Activated CD4-positive, alpha-beta T cell treated with anti-CD3 and anti-CD28 coated beads for 24 hours (primary cell): ENCODE data around the gene ARF5.

Source experiments
- DNase-seq, 2 donors: peaks; one replicate each; pipeline ENCODE4 v3.0.0-alpha.2; 2020; ENCODE audit warnings: low read depth in 2 of 2

Gene ARF5

DNA sequence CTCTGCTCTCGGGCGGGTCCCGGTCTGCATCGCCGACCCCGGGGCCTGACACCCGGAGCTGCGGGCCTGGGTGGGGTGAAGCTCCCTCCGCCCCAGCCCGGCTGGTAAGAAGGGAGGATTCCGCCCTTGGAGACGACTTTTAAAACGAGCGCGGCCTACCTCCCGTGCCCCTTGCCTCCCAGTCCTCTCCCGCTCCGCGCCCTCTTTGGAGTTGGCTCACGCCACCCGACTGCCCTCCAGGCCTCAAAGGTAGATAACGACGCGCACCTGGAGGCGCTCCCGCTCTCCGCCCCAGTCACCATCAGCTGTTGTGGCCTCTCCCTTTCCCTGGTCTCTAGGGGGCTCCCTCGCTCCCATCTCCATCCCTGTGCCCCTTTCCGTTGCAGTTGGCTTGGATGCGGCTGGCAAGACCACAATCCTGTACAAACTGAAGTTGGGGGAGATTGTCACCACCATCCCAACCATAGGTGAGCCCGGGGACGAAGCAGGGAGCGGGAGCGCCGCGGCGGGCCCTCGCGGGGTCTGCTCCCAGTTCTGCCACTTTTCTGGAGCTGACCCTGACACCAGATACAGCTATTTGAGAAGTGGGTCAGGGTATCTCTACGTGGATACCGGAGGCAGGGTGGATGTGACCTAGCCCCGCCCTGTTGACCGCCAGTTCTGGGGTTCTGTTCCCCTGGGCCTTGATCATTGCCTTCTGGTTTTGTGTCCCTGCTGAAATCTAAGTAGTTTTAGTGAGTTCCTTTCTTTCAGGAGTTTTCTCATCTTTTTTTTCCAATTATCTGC, 679 bp downstream of the ARF5 start:
- DNase-seq = no peak

DNA sequence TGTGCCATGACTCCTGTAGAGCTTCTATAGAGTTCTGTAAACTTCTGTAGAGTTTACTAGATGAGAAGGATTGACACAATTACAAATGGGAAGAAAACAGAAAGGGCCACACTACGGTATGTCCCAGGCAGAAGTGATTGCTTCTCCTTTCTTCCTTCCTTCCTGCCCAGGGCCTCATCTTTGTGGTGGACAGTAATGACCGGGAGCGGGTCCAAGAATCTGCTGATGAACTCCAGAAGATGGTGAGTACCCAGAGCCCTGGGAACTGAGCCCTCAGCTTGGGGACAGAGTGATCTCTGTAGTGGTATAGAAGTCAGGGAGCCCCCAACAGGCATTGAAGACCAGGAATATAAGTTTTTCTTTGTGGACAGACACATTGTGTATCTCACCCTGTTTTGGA, 1.7 kb downstream of the ARF5 start:
- DNase-seq = no peak

DNA sequence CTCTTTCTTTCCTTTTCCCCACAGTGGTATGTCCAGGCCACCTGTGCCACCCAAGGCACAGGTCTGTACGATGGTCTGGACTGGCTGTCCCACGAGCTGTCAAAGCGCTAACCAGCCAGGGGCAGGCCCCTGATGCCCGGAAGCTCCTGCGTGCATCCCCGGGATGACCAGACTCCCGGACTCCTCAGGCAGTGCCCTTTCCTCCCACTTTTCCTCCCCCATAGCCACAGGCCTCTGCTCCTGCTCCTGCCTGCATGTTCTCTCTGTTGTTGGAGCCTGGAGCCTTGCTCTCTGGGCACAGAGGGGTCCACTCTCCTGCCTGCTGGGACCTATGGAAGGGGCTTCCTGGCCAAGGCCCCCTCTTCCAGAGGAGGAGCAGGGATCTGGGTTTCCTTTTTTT, 3.0 kb downstream of the ARF5 start:
- DNase-seq = no peak

DNA sequence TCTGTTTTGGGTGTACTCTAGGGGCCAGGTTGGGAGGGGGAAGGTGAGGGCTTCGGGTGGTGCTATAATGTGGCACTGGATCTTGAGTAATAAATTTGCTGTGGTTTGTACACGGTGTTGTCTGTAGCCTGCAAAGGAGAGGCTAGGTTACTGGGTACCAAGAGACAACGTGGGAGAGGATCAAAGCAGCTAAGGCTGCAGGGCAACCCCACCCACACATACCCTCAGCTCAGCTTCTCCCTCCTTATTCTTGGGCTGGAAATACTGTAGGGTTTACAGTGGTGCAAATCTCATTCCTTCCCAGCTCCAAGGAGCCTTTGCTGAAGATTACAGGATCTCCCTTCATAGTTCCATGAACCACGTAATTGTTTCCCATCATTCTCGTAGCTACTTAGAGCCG, 3.4 kb downstream of the ARF5 start:
- no peak for DNase-seq

DNA sequence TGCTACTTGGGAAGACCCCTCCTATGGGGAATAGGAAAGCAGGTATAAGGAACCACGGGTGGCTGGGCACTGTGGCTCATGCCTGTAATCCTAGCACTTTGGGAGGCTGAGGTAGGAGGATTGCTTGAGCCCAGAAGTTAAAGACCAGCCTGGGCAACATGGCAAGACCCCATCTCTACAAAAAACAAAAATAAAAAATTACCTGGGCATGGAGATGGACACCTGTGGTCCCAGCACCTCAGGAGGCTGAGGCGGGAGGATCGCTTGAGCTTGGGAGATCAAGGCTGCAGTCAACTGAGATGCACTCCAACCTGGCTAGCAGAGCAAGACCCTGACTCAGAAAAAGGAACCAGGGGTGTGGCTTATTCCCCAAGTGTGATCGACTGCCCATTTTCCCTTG, 4.3 kb downstream of the ARF5 start:
- no peak for DNase-seq

DNA sequence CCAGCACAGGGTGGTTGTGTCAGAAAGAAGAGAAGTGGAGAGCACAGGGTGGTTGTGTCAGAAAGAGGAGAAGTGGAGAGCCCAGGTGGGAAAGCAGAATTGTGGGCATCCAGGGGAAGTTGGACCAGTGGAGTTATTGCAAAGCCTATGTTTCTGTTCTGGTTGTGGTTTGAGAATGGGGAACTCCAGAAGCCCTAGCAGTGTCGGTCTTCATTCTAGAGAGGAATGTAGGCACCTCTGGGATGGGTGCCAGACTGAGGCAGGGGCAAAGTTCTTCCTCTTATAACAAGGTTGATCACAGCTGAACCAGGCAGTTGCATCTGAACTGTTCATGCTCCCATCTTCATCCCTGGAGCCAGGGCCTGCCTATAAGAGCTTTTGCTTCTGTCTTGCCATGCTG, 6.3 kb downstream of the ARF5 start:
- DNase-seq = no peak

DNA sequence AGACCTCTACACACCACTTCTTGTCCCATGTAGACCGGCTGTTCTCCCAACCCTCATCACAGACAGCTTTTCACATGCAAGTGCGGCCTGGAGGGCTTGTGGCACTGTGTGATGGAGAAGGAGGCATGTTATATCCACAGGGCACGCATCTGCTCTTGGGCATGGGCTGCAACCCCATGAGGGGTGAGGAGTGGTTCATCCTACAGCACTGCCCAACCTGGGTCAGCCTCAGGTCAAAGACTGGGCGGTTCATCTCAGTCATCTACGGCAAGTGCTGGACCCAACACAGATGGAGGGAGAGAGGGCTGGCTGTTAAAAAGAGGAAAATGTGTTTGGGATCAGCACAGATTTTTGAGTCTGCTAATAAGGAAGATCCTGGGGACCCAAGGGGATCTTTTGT, 7.5 kb downstream of the ARF5 start:
- no peak for DNase-seq

DNA sequence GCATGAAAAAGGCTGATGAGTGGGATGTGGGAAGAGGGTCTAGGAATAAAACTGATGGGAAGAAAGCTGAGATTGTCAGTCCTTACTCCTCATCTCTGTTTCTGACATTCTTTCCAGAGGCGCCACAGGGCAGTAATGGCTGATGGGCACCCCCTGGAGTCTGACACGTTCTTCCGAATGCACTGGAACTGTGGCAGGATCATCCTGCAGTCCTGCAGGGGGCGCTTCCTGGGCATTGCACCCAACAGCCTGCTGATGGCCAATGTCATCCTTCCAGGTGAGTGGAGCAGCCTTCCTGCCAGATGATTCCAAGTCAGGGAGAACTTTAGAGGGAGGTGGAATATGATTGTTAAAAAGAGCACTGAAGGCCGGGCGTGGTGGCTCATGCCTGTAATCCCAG, 10.1 kb downstream of the ARF5 start:
- no peak for DNase-seq

DNA sequence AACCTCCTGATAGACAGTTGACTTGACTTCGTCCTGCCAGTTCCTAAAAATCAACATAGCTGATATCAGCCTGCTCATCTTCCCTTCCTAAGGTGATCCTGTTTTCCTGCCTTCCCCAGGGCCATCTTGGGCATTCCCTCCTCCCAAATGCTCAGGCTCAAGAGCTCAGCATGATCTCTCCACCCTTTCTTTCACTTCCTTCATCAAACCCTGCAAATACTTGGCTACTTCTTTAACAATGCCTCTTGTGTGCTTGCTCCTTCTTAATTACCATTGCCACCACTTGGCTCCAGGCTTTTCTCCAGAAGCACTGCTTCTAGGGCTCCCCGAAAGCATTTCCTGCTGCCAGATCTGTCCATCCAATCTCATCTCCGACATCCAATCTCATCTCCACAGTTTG, 12.7 kb downstream of the ARF5 start:
- no peak for DNase-seq

DNA sequence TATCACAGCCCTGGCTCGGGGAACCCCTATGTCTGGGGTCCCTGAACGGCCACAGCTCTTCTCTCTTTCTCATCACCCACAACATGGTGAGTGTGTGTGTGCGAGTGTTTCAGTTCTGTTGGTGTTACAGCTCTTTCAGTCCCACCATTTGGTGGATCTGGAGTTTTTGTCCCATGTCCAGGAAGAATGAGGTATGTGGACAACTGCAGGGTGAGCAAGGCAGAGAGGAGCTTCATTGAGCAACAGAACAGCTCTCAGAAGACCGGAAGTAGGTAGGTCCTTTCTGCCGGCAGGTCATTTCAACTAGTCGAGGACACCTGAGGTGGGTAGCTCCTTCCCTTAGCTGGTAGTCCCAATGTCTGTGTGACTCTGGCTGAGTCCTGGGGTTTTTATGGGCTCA, 20.2 kb downstream of the ARF5 start:
- no peak for DNase-seq

DNA sequence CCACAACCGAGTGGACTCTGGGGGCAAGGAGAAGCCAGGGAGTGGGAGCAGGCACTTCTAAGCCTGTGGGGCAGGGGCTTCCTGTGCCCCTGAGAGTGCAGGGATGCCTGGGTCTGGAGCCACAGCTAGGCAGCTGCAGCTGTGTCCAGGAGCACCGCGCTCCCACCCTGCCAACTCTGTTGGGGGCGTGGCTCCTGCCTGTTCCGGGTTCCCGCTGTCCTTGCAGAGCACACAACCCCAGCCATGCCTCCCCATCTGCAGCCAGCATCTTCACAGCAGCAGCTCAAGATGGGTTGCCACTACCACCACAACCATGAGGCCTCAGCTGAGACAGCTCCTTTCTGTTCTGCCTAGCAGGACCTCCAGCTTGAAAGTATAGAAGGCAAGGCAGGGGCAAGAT, 21.1 kb downstream of the ARF5 start:
- DNase-seq = no peak

DNA sequence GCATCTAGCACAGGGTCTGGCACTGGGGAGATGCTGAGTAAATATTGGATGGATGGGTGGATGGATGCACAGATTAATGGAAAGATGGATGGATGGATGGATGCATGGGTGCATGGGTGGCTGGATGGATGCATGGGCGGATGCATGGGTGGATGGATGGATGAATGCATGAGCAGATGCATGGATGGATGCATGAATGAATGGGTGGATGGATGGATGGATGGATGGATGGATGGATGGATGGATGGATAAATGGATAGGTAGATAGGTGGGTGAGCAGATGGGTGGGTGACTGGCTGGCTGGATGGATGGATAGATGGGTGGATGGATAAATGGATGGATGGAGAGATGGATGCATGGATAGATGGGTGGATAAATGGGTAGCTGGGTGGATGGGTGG, 24.1 kb downstream of the ARF5 start:
- DNase-seq = no peak

DNA sequence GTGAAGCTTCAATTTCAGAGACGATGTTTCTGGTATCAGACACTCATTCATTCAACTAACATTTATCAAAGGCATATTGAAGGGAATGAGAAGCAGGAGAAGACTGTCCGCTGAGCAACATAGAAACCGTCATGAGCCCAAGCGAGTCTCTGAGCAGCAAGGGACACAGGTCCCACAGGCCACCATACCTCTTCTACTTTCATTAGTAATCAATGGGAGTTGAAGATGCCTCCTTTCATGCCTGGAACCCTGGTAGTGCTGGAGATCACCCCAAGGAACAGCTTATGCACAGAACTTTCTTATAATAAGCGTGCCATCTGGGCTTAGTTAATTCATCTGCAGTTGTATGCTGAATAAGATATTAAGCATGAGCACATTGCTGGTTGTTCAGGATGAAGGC, 28.5 kb downstream of the ARF5 start:
- no peak for DNase-seq

DNA sequence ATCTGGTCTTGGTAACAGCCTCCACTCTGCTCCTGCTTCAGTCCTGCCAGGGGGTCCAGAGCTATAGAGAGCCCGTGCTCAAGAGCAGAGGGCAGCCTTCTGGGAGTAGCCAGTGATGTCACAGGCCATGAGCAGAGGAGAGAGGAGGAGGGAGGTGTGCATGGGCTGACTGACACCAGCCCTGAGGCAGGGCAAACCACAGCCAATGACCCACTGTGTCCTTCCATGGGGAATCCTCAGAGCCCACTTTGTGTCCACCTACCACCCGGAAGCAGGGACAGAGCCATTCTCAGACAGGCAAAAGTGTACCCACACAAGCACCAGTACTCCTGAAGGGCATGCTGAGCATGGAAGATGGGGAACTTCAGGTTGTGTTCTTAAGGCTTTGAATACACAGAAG, 29.8 kb downstream of the ARF5 start, which contains the start of gene PAX4:
Gene PAX4, minus strand, starts transcription at position 101 of the 400 bp plus-strand sequence. CDS start 2,214 bp downstream, outside the sequence.
- DNase-seq = no peak

DNA sequence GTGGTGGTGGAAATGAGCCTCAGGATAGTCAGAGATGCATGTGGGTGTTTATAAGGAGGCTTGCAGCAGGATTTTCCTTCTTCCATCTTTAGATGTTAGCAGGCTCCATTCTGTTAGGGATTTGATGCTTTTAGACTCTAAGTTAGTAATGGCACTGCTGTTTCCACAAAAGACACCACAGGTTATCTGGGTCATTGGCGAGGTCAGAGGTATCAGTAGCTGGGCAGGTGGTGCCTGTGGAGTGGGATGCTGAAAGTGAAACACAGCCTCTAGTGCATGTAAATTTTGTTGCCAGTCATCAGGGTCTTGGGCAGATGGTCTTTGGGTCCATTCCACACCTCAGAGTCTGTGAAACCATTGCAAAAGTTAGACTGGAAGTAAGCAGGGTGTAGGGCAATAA, 30.6 kb downstream of the ARF5 start:
- no peak for DNase-seq

DNA sequence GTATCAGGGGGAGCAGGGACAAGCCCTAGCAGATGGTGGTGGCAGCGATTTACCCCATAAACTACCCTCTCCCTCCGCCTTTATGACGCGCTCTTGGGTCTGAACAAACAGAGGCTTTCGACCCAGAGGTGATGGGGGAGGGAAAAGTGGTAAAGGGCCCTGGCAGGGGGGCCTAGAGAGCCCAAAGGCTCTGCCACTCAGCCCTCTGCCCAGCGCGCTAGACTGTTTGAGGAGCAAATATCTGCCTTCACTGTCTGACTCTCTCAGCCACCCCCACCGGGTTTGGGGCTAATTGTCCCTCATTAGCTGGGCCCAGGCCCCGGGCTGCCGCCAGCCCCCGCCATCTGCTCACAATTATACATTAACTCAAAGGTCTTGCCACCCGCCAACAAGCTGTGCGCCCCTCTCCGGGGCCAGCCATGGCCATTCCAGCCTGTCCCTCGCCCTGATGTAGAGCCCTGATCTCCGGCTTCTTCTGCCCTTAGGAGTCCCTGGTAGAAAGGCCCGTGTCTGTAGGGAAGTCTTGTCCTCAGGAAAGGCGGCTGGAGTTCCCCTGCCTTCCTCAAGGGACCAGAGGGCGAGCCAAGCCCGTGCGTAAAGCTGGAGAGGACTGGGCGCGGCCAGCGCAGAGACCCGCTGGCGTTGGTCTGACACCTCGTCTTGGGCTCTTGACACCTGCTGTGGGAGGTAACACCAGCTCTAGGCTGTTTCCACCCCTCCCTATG, 31.6 kb downstream of the ARF5 start:
- no peak for DNase-seq

DNA sequence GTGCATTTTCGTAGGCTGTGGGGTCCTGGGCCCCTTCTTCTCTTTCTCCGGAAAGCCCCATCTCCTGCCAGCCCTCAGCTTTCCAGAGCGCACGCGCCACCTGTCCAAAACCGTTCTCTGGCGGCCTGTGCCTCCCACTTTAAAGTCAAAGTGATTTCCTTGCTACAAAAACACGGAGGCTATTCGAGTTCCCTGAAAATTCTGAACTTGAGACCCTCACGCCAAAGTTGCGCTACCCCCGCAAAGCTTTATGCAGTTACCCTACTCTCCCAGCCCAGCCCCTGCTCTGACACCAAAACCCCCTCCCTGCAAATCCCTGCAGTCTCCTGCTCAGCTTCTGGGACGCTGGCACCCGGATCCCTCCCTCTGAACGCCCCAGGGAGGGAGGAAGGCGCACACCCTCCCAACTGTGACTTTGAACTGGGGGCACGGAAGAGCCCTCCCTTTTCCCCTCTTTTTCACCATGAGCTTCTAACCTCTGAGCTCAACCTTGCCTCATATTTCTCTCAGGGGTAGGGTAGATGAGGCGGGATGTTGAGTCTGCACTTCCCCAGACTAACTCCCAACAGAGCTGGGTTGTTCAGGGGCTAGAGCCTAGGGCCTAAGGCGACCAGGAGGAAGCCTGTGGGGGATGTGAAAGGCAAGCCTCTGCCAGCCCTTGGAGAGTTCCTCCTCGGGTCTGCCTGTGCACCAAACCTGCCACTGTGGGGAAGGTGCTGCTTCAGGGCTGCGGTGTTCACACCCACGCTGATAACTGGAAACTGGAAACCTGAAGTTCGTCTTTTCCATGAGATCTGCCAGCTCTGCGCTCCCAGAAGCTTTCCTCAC, 32.4 kb downstream of the ARF5 start:
- no peak for DNase-seq

DNA sequence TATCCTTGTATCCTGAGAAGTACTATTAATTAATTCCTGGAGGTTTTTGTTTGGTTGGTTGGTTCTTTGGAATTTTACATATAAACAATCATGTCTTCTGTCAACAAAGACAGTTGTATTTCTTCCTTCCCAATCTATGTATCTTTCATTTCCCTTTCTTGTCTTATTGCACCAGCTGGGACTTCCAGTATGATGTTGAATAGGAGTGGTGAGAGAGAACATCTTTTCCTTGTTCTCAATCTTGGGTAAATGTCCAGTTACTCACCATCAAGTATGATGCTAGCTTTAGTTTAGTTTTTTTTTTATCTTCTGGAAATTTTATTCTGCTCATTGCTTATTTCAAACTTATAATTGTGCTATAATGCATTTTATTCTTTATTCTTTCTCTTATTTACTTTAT, 37.1 kb downstream of the ARF5 start:
- DNase-seq = no peak

DNA sequence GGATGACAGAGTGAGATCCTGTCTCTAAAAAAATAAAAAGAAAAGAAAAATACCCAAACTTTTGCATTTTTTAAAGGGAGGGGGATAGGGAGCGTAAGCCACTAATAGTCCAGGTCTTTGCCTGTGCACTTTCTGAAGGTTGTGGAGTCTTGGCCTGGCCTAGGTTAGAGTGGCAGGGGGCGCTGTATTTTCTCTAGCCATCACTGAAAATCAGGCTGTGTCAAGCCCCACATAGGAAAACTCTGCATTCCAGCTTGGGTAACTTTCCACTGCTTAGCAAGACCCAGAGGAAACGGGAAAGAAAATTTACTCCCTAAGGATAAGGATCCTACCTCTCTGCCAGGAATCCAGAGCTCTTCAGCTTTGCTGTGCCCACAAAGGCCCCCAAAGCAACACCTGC, 40.2 kb downstream of the ARF5 start:
- no peak for DNase-seq

DNA sequence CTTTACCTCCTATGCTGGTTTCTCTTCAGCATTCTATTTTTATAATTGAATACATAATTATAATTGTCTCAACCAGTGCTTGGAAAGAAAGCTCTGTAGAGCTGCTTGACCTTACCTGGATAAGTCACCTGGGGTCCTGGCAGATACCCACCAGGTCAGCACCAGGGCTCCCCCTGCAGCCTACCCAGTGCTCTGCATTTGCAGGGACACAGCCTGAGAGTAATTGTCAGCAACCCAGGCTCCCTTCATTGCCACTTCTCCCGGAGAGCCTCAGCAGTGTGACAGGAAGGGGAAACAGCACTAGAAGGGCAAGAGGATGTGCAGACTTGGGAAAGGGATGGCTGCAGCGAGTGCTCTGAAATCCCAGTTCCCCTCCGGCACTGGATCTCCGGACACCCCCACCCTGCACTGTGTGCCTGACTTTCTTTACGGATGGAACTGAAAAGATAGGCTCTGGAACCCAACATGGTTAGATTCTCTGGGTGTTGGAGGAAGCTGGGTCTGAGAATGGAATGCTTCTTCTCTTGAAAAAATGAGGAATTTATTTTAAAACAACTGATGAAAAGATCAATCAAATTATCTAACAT, 41.1 kb downstream of the ARF5 start:
- no peak for DNase-seq

DNA sequence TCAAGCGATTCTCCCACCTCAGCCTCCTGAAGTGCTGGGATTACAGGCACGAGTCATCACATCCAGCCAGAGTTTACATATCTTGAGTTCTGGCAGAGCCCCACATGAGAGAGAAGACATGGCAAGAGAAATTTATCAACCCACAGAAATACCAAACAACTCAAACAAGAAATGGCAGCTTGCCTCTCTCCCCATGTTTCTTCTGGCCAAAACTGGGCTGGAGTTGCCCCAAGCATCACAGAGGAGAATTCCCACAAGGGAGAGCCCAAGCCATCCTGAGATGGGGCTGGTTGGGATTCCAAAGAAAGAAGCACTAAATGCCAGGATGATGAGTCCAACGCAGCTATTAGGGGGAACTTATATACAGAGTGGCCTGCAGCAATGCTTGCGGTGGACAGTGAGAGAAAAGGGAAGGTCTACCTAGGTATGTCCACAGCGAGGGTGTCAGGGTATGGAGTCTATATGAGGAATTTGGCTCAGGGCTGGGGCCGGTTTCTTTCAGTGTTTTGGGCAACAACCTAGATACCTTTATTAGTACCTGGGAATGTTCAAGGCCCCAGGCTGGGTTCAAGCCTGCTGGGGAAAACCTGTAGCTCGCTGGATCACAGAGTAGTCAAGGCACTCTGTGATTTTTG, 44.2 kb downstream of the ARF5 start:
- no peak for DNase-seq
